ENCODE measurements around the gene CDC7.

Gene CDC7

GRCh38 chr1:91537987-91538304, 37.3 kb downstream of the CDC7 start:
- Histone ChIP-seq H3K27ac (ENCODE audit: low read depth, low read length) (no peak overlapping the region), H3K79me2 (ENCODE audit: insufficient read depth, low read length) (no peaks in the 10 kb centered on the region), H3K9me3 (ENCODE audit: insufficient read depth, low read length) (no peaks in the 10 kb centered on the region), H3K4me2 (ENCODE audit: low read depth, low read length, poor library complexity, severe bottlenecking) (no peak overlapping the region), H3K9ac (ENCODE audit: low read length) (no peak overlapping the region), H3K36me3 (ENCODE audit: low read length) (no peaks in the 10 kb centered on the region), H3F3A (ENCODE audit: insufficient read depth) (no peaks in the 10 kb centered on the region), H3K4me3 (ENCODE audit: insufficient read depth, low read length, poor library complexity, severe bottlenecking) (no peak overlapping the region), H4K20me1 (ENCODE audit: low read depth, low read length) (no peaks in the 10 kb centered on the region), H3K9me2 (replicated peaks; ENCODE audit: insufficient read depth, low read length) (no peaks in the 10 kb centered on the region), H3K27me3 (ENCODE audit: low read length) (no peaks in the 10 kb centered on the region), H2AFZ (ENCODE audit: low read depth, low read length, severe bottlenecking) (no peak overlapping the region)
- TF ChIP-seq, protein P1, sequence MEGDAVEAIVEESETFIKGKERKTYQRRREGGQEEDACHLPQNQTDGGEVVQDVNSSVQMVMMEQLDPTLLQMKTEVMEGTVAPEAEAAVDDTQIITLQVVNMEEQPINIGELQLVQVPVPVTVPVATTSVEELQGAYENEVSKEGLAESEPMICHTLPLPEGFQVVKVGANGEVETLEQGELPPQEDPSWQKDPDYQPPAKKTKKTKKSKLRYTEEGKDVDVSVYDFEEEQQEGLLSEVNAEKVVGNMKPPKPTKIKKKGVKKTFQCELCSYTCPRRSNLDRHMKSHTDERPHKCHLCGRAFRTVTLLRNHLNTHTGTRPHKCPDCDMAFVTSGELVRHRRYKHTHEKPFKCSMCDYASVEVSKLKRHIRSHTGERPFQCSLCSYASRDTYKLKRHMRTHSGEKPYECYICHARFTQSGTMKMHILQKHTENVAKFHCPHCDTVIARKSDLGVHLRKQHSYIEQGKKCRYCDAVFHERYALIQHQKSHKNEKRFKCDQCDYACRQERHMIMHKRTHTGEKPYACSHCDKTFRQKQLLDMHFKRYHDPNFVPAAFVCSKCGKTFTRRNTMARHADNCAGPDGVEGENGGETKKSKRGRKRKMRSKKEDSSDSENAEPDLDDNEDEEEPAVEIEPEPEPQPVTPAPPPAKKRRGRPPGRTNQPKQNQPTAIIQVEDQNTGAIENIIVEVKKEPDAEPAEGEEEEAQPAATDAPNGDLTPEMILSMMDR (IDR thresholded peaks at IDR 0.05; ENCODE audit: insufficient read depth, low read length, poor library complexity, severe bottlenecking): no peak
- no peak for TF ChIP-seq EZH2phosphoT487 (conservative IDR thresholded peaks at IDR 0.05; ENCODE audit: low read length)

DNA sequence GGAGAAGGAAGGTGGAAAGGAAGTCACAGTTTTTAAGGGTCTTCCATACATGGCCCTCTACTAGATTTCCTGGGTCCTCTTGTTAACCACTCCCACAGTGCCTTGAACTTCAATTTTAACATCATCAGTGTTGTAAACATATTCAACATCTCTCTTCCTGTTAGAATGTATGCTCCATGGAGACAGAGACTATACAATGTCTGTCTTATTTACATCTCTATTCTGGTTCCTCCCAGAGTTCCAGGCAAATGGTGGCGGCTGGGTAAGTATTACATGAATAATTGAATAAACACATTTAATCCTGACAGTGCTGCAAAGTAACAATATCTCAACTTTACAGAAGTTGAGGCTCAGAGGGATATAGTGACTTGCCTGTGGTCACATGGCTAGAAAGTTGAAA, 40.3 kb downstream of the CDC7 start:
- Histone ChIP-seq H3K4me2 (ENCODE audit: low read depth, low read length, poor library complexity, severe bottlenecking) (no peak overlapping the region), H4K20me1 (ENCODE audit: low read depth, low read length) (no peaks in the 10 kb centered on the region), H3K9me3 (ENCODE audit: insufficient read depth, low read length) (no peaks in the 10 kb centered on the region)

DNA sequence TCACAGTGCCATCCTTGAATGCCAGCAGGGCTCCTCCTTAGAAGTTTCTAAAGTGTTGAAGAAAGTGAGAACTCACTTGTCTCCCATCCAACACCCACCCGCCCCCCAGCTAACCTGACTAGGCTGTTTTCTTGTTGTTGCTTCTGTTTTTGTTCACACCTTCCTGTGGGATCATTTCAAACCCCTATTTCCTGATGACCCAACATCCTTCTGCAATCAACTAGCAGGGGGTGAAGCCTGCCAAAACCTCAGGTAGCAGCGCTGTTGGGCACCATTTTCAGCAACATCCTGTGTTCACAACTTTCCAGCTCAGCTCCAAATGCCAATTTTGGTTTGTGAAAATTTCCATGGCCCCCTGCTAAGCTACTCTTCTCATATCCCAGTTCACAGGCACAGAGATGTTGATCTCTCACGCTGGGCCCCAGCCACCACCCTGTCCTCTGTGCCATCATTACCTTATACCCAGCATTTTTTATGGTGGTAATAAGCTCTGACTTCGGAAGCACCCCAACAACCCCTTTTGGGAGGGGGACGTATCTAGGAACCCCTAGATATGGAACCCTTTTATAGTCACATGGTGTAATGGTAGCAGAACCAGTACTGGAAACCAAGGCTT, 41.4 kb downstream of the CDC7 start:
- Histone ChIP-seq H3K4me2 (ENCODE audit: low read depth, low read length, poor library complexity, severe bottlenecking) (no peak overlapping the region), H3K27me3 (ENCODE audit: low read length) (no peaks in the 10 kb centered on the region), H3K9me3 (ENCODE audit: insufficient read depth, low read length) (no peaks in the 10 kb centered on the region), H3K27ac (ENCODE audit: low read depth, low read length) (no peak overlapping the region), H3K36me3 (ENCODE audit: low read length) (no peaks in the 10 kb centered on the region), H3K9ac (ENCODE audit: low read length) (no peak overlapping the region), H2AFZ (ENCODE audit: low read depth, low read length, severe bottlenecking) (no peak overlapping the region), H3F3A (ENCODE audit: insufficient read depth) (no peaks in the 10 kb centered on the region), H3K79me2 (ENCODE audit: insufficient read depth, low read length) (no peaks in the 10 kb centered on the region), H4K20me1 (ENCODE audit: low read depth, low read length) (no peaks in the 10 kb centered on the region), H3K9me2 (replicated peaks; ENCODE audit: insufficient read depth, low read length) (no peaks in the 10 kb centered on the region), H3K4me3 (ENCODE audit: insufficient read depth, low read length, poor library complexity, severe bottlenecking) (no peak overlapping the region)
- TF ChIP-seq, protein P1 (IDR thresholded peaks at IDR 0.05; ENCODE audit: insufficient read depth, low read length, poor library complexity, severe bottlenecking): no peak
- no peak for TF ChIP-seq EZH2phosphoT487 (conservative IDR thresholded peaks at IDR 0.05; ENCODE audit: low read length)

More for the DNA sequence above, 40.3 kb downstream of the CDC7 start:
- Histone ChIP-seq H3K79me2 (ENCODE audit: insufficient read depth, low read length) (no peaks in the 10 kb centered on the region), H2AFZ (ENCODE audit: low read depth, low read length, severe bottlenecking) (no peak overlapping the region), H3F3A (ENCODE audit: insufficient read depth) (no peaks in the 10 kb centered on the region), H3K27ac (ENCODE audit: low read depth, low read length) (no peak overlapping the region), H3K9me2 (replicated peaks; ENCODE audit: insufficient read depth, low read length) (no peaks in the 10 kb centered on the region), H3K9ac (ENCODE audit: low read length) (no peak overlapping the region), H3K4me3 (ENCODE audit: insufficient read depth, low read length, poor library complexity, severe bottlenecking) (no peak overlapping the region), H3K36me3 (ENCODE audit: low read length) (no peaks in the 10 kb centered on the region), H3K27me3 (ENCODE audit: low read length) (no peaks in the 10 kb centered on the region)
- TF ChIP-seq, protein P1 (IDR thresholded peaks at IDR 0.05; ENCODE audit: insufficient read depth, low read length, poor library complexity, severe bottlenecking): no peak
- no peak for TF ChIP-seq EZH2phosphoT487 (conservative IDR thresholded peaks at IDR 0.05; ENCODE audit: low read length)

Measured in SU-DHL-6 (cell line).